SK-N-DZ (cell line): Measurements from ENCODE around the gene IPO9.

Experiments
- small RNA-seq, 2 experiments: library from RNA; depleted of rRNA; stranded (forward); fragments of <200 nt; gene quantifications; one replicate each; pipeline ENCODE3, GENCODE V24; 2014

The IPO9 gene

Small RNA genes within 50 kb of the gene (small RNA-seq; reads per million reads assigned to genes)
- gene MIR1231 (0 to 0.04 reads per million in 2 experiments), gene MIR6739 (0.03 to 0.09 reads per million in 2 experiments)
